ENCODE results near the gene PITPNC1. TPM values are rescaled to one million over a fixed set of nuclear protein-coding genes. Genes with fewer than 3 reads are reported as not detected.

PITPNC1 gene
- total RNA-seq, 1 experiment from 2014 or later, result 20.8 TPM

GRCh38 chr17:67575325-67575724, 198.2 kb downstream of the PITPNC1 start:
- Histone ChIP-seq H3K36me3 (ENCODE audit: control insufficient read depth, insufficient read depth, low read length) (no peaks in the 10 kb centered on the region), H3K9me3 (ENCODE audit: control insufficient read depth, insufficient read depth, low read depth, low read length) (no peaks in the 10 kb centered on the region), H3K27ac (ENCODE audit: low read length) (no peak overlapping the region), H3K27me3 (ENCODE audit: control insufficient read depth, insufficient read depth, low read length) (no peaks in the 10 kb centered on the region), H3K4me1 (ENCODE audit: control insufficient read depth, insufficient read depth, low read length) (no peaks in the 10 kb centered on the region), H3K4me3 (ENCODE audit: low read depth in 2 of 2, low read length in 2 of 2) (no peak overlapping the region)
- no peak for DNase-seq (ENCODE audit: low read depth, low spot score)
- POLR2A ChIA-PET, result no interaction called here
- no peak for ATAC-seq
- TF ChIP-seq REST (IDR thresholded peaks at IDR 0.05; ENCODE audit: insufficient read depth in 1 of 2, low read depth in 2 of 2, low read length in 1 of 2), result no peak
- TF ChIP-seq CTCF (IDR thresholded peaks at IDR 0.05), result no peak
- TF ChIP-seq SIN3A (IDR thresholded peaks at IDR 0.05; ENCODE audit: borderline replicate concordance, insufficient read depth, low read depth, low read length), result no peak
- TF ChIP-seq POLR2AphosphoS5 (IDR thresholded peaks at IDR 0.05; ENCODE audit: low read depth, low read length), result no peak
- no peak for TF ChIP-seq TCF7L2 (IDR thresholded peaks at IDR 0.05; ENCODE audit: low read depth, low read length)
- no TSS peak for BruUV-seq (replicated peaks)
- intact Hi-C loops (cut with micrococcal nuclease; ENCODE audit: unreplicated experiment), result no loop called here
- CTCF ChIA-PET, result no interaction called here
- in situ Hi-C loops (cut with HindIII; ENCODE audit: low pct_unique_long_range_greater_than_20kb, low sequenced_read_pairs), result no loop called here

- TF ChIP-seq REST (IDR thresholded peaks at IDR 0.05; ENCODE audit: insufficient read depth in 1 of 2, low read depth in 2 of 2, low read length in 1 of 2) (no peak), CTCF (IDR thresholded peaks at IDR 0.05) (no peak), TCF7L2 (IDR thresholded peaks at IDR 0.05; ENCODE audit: low read depth, low read length) (no peak), POLR2AphosphoS5 (IDR thresholded peaks at IDR 0.05; ENCODE audit: low read depth, low read length) (no peak), SIN3A (IDR thresholded peaks at IDR 0.05; ENCODE audit: borderline replicate concordance, insufficient read depth, low read depth, low read length) (no peak)
- no peak for ATAC-seq
- ChIA-PET POLR2A (no interaction called here), CTCF (no interaction called here)
- no TSS peak for BruUV-seq (replicated peaks)
- in situ Hi-C loops (cut with HindIII; ENCODE audit: low pct_unique_long_range_greater_than_20kb, low sequenced_read_pairs), result no loop called here
- Histone ChIP-seq H3K36me3 (ENCODE audit: control insufficient read depth, insufficient read depth, low read length) (no peaks in the 10 kb centered on the region), H3K4me1 (ENCODE audit: control insufficient read depth, insufficient read depth, low read length) (no peaks in the 10 kb centered on the region), H3K4me3 (ENCODE audit: low read depth in 2 of 2, low read length in 2 of 2) (no peak overlapping the region), H3K27ac (ENCODE audit: low read length) (no peak overlapping the region), H3K9me3 (ENCODE audit: control insufficient read depth, insufficient read depth, low read depth, low read length) (no peaks in the 10 kb centered on the region), H3K27me3 (ENCODE audit: control insufficient read depth, insufficient read depth, low read length) (no peaks in the 10 kb centered on the region)
- no peak for DNase-seq (ENCODE audit: low read depth, low spot score)
- intact Hi-C loops (cut with micrococcal nuclease; ENCODE audit: unreplicated experiment), result no loop called here
These were observed 199.5 kb downstream of the PITPNC1 start for GRCh38 chr17:67576471-67577115.

Measured in Panc1 (cell line).